Gastroesophageal sphincter (tissue), 3 donors: ENCODE data around the gene BCAS3.

ENCODE experiments used
- CTCF ChIP-seq, 4 experiments: fragments of 200-600 bp in 2 of 4; fragments of 450-650 bp in 2 of 4; sonication (generic) in 1 of 4; IDR thresholded peaks; one replicate each; pipeline ENCODE4 v1.5.1; 2017 to 2019; ENCODE audit warnings: antibody characterized with exemption in 4 of 4, mild to moderate bottlenecking in 2 of 4, moderate library complexity in 2 of 4
- EP300 ChIP-seq: sonication (generic); formaldehyde crosslinking; IDR thresholded peaks from one replicate; pipeline ENCODE4 v1.6.1; 2017; ENCODE audit warnings: antibody characterized with exemption, mild to moderate bottlenecking
- POLR2AphosphoS5 ChIP-seq: sonication (generic); formaldehyde crosslinking; IDR thresholded peaks from one replicate; pipeline ENCODE4 v1.6.1; 2017; ENCODE audit warnings: antibody characterized with exemption

GRCh38 chr17:61352781-61353491 lies 675.3 kb downstream of the BCAS3 start:
- TF ChIP-seq EP300 (no peak), CTCF (IDR thresholded peaks at IDR 0.05) (no peak), POLR2AphosphoS5 (no peak)
